HG03196 (cell line): Measurements from ENCODE around the gene FNTB.

Source experiments
- ATAC-seq: cut with Tn5 transposase; IDR thresholded peaks from one replicate; pipeline ENCODE4 v1.9.1; 2021; ENCODE audit not compliant: unreplicated experiment

The FNTB gene

DNA sequence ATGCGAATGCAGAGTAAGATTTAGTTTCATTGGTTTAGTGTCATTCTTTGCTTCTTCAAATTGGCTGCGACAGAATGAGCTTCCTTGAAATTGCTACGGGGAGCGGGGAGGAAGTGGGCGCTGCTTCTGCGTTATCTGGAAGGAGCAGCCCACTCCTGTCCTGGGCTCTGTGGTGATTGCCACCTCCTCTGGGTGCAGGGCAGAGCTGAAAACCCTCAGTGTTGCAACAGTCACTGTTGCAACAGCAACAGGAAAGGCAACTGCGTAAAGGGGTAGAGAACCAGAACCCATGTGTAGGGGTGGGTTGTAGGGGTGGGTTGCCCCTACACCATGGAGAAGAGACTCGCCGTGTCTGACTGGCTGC, 57.9 kb downstream of the FNTB start:
- ATAC-seq = no peak

DNA sequence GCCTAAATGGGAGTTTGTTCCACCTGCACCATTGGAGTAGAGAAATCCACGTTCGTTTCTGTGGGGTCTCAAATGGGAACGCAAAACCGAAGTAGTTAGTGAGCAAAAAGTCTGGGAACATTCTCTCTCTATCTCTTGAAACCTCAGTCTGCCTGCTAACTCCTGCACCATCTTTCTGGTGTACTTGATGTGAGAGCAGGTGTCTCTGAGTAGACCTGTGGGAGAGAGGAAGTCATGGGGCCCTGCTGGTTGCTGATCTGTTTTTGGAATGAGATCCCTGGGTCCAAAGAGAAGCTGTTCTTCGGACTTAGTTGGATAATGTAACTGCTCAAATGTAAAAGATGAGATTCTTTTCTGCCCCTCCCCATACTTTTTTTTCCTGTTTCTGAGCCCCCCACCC, 58.3 kb downstream of the FNTB start:
- ATAC-seq = no peak

DNA sequence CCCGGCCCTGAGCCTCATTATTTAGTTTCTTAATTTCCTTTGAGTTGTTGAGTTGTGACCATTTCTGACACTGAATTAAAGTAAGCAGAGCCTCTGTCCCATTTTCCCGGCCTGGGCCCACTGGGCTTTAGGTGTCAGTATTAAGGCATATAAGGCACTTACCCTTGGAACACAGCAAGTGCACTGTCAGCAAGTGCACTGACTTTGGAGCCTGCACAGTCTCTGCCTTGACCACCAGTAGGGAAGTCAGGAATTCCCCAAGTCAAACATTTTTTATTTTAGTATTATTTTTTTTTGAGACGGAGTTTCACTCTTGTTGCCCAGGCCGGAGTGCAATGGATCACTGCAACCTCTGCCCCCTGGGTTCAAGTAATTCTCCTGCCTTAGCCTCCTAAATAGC, 59.0 kb downstream of the FNTB start:
- ATAC-seq = no peak

DNA sequence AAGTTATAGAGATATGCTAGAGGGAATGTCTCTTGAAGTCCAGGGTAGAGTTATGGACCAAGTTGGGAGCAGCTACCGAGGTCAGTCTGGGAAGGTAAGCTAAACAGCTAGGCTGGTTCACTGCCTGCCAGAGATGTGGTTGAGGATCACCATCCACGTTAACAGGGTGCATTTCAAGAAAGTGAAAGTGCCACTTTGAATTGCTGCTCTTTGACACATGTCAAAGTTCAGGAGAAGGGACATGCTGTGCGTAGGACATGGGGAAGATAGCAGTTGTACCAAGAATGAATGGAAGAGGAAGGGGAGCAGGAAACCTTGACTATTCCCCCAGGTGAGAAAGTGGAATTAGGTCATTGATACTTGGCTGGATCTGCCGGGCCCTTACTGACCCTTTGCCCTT, 66.1 kb downstream of the FNTB start:
- no peak for ATAC-seq

DNA sequence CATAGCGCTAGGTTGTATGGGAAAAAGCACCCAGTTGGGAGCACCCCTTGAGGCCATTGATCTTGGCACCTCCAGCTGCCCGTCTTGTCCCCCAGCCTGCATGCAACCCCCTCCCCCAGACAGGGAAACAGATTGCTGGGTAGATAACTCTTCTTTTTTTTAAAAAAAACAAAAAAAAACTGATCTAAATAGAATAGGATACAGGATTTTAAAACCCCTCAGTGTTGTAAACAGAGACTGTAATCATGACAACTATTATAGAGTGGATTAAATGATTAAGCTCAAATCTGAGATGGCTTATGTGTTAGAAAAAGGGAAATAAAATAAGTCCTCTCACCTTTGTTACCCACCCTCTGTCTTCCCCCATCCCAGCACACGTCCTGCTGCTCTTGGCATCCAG, 66.8 kb downstream of the FNTB start:
- no peak for ATAC-seq

DNA sequence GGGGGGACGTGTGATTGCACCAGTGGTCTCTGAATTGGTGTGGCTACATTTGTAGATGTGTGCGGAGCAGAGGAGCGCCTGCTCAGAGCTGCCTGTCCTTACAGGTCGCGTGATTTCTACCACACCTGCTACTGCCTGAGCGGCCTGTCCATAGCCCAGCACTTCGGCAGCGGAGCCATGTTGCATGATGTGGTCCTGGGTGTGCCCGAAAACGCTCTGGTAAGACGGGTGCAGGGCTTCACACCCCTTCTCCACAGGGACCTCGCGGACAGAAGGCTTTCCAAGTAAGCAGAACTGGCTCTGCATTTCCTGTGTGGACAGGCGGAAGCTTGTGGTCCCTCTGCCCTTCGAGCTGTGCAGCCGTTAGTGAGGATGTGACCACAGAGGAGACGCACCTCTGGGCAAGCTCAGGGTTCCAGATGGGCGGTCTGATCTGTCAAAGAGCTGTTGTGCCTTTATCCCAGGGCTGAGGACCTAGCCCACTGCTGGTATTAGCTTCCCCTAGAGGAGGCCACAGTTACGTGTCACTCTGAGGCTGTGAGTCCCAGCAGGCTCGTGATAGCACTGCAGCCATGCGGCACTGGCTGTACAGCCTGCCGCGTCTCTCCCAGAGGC, 67.9 kb downstream of the FNTB start:
- no peak for ATAC-seq

DNA sequence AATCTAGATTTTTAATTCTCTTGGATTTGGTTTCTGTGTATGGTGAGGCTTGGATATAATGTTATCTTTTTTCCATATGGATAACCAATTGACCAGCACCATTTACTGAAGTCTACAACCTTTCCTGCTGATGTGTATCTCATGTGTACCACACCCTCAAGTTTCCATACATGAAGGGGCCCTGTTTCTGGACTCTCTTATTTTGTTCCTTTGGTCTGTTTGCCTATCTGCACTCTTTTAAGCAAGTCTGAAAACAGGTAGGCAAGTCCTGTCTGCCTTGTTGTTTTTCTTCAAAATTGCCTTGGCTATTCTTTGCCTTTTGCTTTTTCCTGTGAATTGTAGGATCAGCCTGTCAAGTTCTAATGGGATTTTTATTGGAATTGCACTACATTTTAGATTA, 71.0 kb downstream of the FNTB start:
- no peak for ATAC-seq

DNA sequence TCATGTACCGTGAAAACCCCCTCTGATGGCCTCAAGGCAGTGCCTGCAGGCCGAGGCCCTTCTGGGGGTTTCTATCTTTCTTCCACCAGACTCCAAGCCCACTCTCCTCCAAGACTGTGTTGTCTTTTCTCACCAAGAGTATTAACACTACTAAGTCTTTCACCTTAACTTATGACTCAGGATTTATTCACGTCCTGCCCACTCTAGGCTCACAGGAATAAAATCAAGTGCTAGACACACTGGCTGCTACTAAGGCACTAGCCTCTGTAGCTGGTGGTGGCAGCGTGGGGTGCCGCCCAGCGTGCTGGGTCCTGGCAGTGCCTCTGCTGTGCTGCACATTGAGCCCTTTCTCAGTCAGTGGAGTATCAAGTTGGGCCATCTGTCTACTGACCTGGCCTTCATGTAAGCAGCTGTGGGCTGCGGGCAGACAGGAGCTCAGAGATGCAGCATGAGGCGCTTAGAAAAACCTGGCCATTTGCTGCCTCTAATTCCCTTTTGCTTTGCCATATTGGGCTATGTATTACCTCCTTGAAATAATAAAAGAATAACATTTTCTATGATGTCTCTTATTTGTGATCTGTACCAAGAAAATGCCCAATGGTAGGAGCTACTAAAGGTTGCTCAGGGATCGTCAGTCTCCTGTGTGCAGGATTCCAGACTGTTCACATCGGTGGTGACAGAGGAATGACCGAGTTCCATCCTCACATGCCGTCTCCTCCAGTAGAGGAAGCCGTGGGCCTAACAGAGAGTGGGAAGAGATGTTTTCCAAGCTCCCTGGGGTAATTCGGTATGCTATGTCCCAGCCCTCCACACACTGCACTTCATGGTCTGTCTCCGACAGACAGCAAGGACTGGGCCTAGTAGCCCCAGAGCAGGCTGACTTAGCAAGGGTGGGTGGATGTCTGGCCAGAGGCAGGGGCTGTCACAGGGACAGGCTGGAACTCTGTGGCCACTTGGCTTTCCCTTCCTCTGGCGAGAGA, 75.7 kb downstream of the FNTB start:
- no peak for ATAC-seq

DNA sequence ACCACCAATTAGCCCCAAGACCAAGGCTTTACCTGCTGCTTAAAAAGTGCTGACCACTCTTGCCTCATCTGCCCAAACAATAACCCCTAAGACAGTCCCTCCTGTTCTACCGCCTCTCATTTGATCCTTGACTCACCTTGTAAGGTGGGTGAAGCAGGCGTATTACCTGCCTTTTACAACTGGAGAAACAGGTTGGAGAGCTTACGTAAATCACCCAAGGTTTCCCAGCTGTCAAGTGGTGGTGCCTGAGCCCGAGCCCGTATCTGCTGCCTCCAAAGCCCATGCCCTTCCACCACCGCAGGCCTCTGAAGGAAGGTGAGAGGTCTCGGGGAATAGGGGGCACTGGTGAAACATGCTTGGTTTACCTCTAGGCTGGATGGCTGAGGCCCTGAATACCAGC, 79.0 kb downstream of the FNTB start:
- ATAC-seq = no peak

DNA sequence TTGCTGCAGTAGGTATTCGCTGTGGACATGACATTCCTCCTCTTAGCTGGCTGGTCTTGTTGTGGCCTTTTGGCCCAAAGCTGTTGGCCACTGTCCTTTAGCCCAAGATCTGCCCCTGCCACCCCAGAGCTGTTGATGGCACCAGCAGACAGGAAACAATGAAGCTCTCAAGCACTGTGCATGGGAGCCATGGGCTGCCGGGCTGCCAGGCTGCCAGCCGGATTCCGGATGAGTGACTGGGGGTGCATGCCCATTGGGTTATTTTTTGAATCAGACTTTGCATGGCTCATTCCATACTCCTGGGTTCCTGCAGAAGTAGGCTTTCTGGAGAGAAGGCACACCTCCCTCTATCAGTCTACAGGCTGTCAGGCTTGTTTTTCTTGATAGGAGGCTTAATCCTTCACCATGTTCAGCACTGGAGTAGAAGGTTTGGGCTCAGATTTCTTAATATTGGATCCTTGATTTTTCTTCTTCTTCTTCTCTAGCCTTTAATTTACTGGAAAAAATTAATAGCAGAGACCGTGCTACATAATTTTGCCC, 83.2 kb downstream of the FNTB start:
- no peak for ATAC-seq

DNA sequence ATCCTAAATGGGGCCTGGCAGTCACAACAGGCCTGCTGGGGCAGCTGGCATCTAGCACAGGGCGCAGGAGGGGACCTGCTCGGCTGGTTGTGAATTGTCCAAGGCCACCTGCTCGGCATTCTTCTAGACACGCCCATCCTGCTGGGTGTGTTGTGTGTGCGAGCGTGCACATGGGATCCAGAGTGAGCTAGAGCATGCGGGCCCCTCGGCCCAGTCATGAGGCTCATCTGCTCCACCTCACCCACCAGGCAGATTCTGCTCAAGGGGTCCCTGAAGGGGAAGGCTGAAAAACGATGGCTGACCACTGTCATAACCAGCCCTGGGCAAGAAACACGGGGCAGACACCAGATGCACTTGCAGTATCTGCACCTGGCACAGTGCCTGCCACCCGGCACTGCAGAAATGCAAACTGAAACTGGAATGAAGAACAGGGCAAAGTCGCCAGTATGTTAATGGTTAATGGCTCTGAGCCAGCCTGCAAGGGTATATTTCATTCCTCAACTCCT, 83.8 kb downstream of the FNTB start:
- no peak for ATAC-seq

DNA sequence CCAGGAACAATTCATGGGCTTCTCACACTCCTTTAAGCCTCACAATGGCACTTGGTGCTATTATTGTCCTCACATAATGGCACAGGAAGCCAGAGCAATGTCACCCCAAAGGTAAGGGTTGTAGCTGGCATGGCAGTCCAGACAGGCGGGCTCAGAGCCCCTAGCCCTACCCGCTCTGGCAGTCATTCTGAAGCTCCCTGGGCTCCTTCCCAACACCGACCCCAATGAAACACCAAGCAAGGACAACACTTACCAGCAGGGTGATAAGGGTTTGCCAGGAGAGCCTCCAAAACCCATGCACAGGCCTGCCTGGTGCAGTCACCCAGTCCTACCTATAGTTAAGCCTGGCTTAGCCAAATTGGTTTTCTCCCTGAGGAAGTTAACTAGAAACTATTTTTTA, 84.8 kb downstream of the FNTB start:
- ATAC-seq = no peak

DNA sequence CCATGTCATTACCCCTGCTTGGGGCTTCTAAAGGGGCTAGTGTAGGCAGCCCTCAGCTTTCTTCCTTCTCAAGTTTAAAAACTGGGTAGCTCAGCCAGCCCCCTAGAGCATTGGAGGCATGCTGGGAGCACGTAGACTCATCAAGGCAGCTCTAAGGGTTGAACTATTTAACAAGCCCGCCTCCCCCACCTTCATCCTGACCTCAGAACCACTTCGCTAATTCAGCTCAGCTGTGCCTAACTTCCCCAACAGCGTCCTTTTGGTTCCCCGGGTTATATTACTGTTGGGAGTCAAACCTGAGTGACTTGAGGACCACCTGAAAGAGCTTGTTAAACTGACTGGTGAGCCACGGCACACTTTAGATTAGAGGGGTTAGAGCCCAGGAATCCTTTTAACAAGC, 85.6 kb downstream of the FNTB start:
- no peak for ATAC-seq

DNA sequence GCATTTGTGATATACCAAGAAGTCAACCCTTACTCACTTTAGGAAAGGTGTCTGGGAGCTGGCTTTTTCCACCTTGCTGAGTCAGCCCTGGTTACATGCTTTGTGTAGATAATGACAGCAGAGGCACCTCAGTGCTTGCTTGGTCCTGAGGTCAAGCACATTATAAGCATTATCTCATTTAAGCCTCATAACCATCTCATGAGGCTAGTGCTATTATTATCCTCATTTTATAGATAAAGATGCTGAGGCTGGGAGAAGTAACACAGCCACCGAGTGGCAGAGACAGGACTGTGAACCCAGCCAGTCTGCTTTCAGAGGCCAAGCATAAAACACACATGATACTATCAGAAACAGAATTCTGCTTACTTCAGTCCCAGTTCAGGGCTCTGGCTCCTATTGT, 86.2 kb downstream of the FNTB start:
- ATAC-seq = no peak

DNA sequence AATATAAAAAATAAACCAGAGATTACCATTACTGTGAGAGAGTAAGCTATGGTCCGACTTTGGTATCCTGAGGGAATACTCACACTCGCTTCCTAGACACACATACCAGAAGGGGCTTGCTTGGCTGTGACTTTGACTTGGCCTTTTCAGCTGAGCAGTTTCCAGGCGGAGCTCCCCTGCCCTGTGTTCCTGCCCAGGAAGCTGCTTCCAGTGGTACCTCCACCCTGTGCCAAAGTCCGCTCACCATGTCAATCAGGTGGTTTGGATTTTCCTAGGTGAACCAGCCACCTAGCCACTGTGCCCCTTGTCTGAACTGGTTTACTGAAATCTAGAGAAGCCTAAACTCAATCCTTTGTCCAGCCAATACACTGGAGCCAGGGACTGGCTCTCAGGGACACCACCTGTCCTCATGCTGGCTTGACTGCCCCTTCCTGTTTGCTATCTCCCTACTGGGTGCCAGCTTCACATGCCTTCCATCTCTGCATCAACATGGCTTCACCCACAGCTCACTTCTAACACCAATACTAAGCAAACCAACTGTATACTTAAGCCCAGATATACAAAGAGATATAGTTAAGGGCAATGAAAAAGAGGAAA, 87.0 kb downstream of the FNTB start:
- ATAC-seq = no peak

DNA sequence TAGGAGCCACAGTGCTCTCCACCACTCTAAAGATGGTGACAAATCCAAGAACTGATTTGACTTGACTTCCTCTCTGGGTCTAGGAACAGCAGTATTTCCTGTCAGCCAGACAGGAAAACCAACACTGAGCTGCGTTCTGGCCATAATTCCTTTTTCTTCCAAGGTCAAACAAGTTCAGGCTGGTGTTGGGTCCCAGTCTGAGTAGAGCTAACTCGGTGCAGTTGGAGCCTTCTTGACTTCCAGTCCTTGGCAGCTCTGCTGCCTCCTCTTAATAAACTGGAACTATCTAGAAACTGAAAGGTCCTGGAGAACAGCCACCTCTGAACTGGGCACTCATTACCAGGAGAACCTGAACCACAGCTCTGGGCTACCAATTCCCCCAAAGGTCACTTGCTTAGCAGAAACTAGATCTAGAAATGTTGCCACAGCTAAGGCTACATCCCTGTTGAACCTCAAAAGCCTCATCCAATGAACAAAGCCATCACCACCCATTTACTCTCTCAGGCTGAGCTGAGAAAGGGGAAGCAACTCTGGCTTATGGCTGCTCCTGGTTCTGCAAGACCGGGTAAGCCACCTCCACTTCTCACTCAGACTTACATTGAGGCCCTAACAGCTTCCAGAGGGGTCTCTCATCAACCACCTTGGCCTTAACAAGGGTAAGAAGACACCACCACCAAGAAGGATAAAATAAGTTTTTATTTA, 87.9 kb downstream of the FNTB start:
- no peak for ATAC-seq

DNA sequence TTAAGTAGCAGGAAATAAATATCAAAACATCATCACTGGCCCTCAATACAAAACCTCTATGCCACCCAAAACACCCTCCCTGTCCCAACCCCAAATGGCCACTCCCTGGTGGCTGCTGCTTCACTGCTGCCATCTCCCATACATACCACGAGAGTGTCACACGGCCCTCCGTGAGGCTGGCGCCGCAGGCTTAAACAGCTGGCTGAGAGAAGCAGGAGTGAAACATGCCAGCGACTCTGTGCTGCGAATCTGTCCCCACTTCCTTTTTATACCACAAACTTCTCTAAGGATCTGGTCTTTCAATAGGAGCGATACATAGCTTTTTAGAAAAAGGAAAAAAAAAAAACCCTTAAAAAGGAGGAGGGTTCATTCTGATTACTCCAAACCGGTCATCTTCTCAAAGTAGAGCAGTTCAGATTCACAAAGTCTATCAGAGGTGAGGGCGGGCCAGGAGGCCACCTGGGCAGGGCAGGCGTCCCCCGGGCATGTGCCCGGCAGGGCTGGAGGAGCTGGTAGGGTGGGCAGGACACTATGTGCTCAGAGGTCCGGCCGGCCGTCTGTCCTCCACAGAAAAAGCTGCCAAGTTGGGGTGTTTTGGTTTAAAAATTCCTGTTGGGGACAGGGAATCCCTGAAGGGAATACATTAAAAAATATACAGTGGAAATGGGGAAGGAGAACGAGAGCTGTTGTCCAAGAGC, 89.1 kb downstream of the FNTB start:
- no peak for ATAC-seq

DNA sequence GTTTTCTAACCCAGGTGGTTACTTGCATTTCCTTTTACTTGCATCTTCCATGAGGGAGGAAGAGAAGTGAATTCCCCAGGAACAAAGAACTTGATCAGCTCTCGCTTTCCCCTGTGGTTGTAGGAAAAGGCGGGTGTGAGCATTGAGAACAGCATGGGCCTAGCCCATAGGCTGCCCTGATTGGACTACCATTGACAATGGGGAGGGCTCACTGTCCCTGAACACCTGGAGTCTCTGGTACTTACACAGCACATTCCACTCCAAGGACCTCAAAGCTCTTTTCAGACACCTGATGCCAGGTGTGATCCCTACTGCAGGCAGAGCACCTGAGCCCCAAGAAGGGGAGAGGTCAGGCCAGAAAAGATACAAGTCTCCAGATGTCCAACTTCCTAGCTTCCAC, 90.6 kb downstream of the FNTB start:
- no peak for ATAC-seq

DNA sequence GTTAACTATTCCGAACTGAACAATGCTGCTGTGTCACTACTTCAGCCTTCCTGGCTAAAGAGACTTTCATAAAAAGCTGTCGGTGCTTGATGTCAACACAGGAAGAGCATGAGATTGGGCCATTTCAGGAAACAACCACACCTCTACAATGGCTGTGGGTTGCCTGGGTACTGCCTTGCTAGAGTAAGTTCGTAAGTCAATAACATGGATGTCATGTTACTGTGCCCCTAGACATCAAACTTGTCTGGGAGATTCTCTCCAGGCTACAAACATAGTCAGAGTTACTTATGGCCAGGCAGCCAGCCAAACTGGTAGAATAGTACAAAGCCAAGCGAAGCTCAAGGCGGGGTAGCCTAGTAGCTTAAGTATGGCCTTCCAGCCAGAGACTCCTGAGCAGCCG, 92.5 kb downstream of the FNTB start:
- no peak for ATAC-seq

DNA sequence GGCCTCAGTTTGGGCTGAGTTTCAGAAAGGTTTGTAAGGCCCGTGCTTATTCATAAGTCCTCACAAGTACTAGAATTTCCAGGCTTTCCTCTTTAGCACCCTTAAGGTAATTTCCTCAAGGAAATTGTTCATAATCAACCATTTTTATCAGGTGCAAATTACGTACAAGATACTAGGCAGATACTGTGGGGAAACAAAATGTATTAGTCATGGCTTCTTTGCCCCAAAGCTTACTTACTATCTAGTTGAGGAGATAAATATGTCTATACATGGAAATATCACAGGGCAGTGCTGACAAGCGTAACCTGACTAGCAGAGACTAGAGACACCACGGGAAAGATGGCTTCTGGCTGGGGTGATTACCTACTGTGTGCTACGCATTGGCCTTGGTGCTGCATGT, 93.1 kb downstream of the FNTB start:
- ATAC-seq = no peak
